Hematopoietic multipotent progenitor cell (in vitro differentiated cells): ENCODE results near the gene THOP1. TPM values are rescaled to one million over a fixed set of nuclear protein-coding genes. Genes with fewer than 3 reads are reported as not detected.
"Not testable (repeated sequence)": the region's sequence is repeated elsewhere in the genome, so short reads cannot be mapped to it uniquely, and the experiment has no call there.

Experiments
- DNase-seq, 3 donors: peaks; one replicate each; pipeline ENCODE4 v3.0.0-alpha.2; 2011 to 2015; ENCODE audit warnings: low read depth in 2 of 3, low spot score in 2 of 3
- total RNA-seq: library from RNA; depleted of rRNA; stranded (reverse); fragments of >200 nt; gene quantifications from one replicate; pipeline ENCODE4 v1.2.3, GENCODE V29; 2012

Gene THOP1
- total RNA-seq, 1 donor: 102 TPM

DNA sequence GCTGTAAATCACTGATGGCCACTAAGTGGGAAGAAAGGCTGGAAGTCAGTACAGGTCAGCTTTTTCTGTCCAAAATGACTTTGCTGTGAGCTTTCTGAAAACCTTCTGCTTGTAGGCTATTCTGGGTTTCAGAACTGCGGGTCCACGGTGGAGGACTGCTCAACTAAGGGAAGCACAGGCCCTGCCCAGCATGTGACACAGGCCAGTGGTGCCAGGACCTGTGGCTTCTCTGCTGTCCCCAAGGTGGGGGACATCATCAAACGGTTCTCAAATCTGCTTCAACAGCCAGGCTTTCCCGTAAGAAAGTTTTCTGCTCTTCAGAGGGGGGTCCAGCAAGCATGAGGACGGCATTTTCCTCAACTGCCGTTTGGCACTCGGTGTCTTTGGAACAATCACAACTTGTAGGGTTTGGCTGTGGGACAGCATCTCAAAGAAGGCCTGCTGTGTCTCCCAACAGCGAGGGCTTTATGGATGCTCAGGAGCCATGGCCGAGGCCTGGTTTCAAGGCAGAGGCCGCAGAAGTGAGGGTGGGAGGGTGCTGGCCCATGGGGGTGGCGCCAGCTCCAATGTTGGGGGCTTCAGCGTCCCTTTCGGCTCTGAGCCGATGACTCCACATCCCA, 6.1 kb upstream of the THOP1 start:
- no peak for DNase-seq

DNA sequence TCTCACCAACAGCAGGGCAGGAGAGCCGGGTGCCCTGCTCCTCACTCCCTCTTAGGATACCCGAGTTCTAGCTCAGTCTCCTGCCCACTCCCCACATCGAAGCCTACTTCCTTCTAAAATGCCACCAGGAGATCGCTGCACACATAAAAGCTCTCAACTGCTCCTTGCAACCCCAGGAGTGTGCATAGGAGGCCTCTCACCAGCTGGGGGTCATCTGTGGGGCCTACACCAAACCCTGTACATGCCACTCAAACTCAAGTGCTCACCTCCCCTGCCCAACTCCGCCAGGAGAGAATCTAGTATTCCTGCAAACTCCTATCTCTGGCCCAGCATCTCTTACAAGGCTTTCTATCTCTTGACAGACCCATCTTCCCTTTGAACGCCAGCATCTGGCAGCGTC, 5.0 kb upstream of the THOP1 start:
- no peak for DNase-seq

- peak in 1 of 3 donors; percentile 18 for DNase-seq
Measured at GRCh38 chr19:2782329-2782935, 2.9 kb upstream of the THOP1 start.

DNA sequence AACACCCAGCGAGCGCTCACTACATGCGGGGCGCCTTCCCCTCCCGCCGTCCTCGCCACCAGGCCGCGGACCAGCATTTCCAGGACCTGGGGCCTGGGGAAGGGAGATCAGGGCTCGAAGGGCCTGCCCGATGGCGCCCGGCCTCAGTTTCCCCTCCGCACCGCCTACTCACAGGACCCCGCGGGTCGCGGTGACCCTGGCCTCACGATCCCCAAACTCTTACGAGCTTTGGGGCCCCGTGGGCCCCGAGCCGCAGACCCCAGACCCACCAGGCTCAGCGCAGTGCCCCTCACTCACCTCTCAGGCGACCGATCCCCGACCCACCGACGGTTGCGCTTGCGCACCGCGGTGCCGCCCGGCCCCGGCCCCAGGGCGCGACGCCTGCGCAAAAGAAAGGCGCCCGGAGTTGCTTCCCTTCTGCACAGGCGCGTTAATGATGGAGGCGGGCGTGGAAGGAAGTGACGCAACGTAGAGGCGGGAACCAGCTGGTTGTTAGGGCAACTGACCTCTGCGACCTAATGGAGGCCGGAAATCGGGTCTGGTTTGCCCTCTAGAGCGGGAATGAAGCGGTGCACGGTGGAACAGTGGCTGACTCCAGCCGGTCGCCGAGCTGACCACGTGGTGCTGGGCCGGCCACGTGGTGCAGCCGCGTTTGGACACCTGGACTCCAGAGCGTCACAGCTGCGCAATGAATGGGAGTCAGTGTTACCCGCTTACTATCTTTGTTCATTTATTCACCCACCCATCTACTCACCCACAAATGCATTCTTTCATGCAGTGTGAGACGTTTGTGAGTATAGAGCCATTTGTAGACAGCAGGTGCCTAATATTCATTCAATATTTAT, 2.1 kb upstream of the THOP1 start, which contains the start of gene SGTA:
Gene SGTA (minus strand): TSS at position 338 of the 845 bp plus-strand sequence. CDS start 14,205 bp downstream, outside the sequence.
- peak; percentile 87 to 99 (median 98) for DNase-seq

DNA sequence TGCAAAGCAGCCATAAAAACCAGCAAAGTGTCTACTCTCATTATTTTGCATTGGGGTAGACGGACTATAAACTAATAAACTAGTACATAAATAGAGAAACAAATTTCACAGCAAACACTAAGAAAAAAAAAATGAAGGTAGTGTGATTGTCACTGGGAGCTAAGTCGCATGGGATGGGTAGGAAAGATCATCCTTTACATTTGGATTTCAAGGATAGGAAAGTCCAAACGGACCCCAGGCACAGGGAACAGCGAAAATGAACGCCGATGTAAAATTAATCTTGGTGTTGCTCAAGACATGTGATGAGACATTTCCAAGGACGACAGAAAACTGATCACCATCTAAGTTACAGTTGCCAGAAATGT, 1.5 kb upstream of the THOP1 start:
- no peak for DNase-seq

GRCh38 chr19:2787115-2787514, 1.8 kb downstream of the THOP1 start:
- no peak for DNase-seq

DNA sequence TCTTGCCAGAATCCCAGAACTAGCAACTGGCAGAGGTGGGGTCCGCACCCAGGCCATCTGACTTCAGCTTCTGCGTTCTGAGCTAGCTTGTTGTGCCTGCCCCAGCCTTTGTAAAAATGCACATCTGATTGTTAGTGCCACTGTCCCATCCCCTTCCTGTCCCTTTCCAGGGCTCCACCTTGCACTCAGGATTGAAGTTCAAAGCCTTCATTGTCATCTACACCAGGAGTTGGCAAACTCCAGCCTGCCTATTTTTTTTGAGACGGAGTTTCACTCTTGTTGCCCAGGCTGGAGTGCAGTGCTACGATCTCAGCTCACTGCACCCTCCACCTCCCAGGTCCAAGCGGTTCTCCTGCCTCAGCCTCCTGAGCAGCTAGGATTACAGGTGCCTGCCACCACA, 2.9 kb downstream of the THOP1 start:
- no peak for DNase-seq

DNA sequence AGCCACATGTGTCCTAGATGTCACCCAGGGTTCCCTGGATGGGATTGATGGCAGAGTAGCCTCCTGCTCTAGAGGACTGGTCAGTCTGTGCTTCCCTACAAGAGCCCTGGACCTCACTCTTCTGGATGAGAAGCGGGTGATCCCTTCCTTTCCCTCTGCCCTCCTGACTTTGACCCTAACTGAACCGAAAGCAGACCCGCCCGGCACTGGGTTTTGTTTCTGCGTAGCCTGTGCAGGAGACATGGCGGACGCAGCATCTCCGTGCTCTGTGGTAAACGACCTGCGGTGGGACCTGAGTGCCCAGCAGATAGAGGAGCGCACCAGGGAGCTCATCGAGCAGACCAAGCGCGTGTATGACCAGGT, 4.9 kb downstream of the THOP1 start:
- DNase-seq: no peak

DNA sequence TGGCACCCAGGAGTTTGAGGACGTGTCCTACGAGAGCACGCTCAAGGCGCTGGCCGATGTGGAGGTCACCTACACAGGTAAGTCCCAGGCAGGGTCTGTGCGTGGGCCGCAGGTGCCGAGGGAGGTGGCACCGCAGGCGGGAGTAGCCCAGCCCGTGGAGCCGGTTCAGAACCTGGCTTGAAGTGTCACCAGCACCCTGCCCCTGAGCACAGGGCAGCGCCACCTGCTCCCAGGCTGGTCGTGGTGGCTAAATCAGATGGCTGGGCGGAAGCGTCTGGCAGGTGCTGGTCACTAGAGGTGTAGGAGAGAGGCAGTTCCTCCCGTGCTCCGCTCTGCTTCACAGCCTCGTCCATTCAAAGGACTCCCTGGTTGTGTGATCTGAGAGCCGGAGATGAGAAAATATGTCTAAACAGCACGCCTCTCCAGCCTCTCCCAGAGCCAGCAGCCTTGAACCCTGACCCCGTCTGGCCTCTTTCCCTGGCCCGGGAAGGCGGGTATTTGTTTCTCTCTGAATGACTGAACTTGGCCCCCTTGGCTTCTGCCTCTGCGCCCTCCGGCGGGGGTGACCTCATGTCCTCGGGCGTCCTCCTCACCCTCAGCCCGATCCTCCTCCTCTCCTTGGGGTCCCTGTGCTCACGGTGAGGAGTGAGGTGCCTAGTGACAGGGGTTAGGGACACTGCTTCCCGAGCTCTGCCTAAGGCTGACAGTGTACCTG, 5.4 kb downstream of the THOP1 start:
- no peak for DNase-seq

DNA sequence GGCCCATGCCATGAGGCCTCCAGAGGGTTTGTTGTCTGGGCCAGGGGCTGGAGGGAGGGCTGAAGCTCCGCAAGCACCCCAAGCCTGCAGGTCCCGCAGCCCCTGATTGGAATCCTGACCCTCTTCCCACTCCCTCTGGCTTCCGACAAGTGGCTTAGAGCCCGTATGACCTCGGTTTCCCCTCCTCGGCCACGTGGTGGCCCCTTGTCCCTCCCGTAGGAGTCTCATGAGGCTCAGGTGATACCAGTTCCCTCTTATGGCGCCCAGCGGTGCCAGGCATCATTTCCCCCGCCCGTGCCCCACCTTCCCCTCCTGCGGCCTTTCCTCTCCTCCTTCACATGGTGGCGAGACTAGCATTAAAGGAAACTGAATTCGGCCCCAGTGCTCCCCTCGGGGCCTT, 6.1 kb downstream of the THOP1 start:
- DNase-seq: no peak

DNA sequence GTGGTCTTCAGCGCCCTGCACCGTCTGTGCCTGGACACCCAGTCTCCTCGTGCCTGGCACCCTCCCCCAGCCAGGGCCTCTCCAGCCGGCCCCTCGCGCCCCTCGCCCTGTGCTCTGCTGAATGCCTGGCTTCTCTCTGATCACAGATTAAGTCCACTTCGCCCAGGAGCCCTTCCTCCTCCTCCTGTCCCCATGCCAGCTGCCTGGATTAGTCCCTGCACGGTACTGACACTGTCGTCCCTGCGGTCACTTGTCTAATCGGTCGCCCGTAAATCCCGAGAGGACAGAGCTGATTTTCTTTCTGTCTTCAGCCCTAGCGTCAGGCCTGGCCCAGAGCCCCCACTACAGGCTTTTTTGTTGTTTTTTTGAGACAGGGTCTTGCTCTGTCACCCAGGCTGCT, 6.6 kb downstream of the THOP1 start:
- no peak for DNase-seq

DNA sequence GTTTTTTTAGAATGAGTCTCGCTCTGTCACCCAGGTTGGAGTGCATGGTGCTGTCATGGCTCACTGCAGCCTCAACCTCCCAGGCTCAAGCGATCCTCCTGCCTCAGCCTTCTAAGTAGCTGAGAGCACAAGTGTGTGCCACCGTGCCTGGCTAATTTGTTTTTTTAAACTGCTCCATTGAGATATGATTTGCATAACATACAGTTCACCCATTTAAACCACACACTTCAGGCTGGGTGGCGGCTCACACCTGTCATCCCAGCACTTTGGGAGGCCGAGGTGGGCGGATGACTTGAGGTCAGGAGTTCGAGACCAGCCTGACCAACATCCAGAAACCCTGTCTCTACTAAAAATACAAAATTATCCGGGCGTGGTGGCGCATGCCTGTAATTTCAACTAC, 7.4 kb downstream of the THOP1 start:
- DNase-seq: not testable (repeated sequence)

GRCh38 chr19:2793126-2793525, 7.8 kb downstream of the THOP1 start:
- DNase-seq: no peak

DNA sequence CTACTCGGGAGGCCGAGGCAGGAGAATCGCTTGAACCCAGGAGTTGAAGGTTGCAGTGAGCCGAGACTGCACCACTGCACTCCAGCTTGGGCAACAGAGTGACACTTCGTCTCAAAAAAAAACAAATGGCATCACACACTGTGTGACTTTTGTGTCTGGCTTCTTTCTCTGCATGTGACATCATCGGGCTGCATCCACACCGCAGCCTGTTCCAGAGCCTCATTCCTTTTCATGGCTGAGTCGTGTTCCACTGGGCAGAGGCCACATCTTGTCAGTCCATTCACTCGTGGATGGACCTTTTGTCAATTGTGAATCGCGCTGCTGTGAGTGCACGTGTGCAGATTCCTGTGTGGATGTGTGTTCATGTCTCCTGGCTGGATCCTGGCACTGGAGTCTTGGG, 8.3 kb downstream of the THOP1 start:
- DNase-seq: no peak

DNA sequence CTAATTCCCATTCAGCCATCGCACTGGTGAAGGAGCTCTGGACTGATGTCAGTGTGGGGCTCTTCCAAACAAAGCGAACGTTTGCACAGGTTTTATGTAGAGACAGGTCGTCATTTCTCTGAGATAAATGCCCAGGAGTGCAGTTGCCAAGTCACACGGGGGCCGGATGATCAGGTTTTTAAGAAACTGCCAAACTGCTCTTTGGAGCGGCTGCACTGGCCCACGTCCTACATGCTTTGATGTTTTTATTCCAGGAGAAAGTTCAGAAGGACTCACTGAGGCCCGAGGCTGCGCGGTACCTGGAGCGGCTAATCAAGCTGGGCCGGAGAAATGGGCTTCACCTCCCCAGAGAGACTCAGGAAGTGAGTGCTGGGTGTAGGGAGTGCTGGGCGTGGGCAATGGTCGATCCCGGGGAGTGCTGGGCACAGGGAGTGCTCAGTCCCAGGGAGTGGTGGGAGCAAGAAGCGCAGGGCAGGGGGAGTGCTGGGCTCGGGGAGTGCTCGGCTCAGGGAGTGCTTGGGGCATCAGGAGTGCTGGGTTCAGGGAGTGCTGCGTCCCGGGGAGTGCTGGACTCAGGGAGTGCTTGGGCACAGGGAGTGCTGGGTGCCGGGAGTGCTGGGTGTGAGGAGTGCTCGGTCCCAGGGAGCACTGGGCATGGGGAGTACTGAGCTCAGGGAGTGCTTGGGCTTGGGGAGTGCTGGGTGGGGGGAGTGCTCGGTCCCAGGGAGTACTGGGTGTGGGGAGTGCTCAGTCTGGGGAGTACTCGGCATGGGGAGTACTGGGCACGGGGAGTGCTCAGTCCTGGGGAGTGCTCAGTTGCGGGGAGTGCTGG, 10.7 kb downstream of the THOP1 start:
- no peak for DNase-seq

DNA sequence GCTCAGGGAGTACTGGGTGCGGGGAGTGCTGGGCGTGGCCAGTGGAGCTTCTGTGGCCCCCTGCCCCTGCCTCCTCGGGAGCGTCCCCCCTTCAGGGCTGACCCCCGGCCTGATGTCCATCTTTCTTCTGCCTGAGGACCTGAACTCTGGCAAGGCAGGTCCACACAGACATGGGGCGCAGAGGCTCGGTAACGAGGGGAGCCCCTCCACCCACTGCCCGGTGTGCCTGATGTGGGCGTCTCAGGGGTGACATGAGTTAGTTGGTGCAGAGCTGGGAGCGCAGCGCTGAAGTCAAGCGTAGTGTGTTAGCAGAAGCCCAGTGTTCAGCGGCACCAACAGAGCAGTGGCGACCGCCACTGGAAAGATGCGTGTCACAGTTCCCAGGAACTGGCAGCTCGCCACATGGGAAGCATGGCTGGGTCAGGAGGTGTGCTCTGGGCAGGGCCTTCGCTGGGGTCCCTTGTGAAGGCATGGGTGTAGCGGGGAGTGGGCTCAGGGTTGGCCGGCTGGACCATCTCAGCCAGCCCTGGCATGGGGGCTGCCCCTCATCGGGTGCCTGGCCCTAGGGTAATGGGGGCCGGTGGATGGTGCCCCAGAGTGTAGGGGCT, 11.5 kb downstream of the THOP1 start:
- no peak for DNase-seq

GRCh38 chr19:2797280-2797679, 12.0 kb downstream of the THOP1 start:
- no peak for DNase-seq

- no peak for DNase-seq
Measured at GRCh38 chr19:2798158-2798685, 12.9 kb downstream of the THOP1 start.

GRCh38 chr19:2798733-2799132, 13.4 kb downstream of the THOP1 start:
- DNase-seq: no peak
